Measurements from ENCODE around the gene PIGP.

PIGP gene

DNA sequence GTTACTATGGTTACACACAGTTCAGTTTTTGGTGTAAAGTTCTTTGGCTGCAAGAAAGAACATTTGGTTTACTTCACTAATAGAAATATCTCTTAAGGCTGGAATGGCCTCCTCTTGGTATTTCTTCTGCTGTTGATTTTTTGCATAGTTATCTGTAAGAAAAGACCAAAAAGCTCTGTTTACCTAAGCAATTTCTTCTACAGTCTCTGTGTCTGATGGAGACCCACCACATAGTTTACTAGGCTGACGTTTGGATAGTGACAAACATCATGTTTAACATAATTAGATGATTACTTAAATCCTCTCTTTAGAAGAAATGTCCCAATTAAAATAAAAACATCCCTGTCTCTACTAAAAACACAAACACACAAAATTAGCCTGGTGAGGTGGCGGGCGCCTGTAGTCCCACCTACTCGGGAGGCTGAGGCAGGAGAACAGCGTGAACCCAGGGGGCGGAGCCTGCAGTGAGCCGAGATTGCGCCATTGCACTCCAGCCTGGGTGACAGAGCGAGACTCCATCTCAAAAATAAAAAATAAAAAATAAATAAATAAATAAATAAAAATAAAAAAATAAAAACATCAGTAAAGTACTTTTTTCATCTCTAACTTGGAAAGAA, 7.2 kb downstream of the PIGP start:
- no peak overlapping the region for H3K4me3 ChIP-seq
- no peak for DNase-seq (ENCODE audit: low spot score)
- TF ChIP-seq, protein P1, sequence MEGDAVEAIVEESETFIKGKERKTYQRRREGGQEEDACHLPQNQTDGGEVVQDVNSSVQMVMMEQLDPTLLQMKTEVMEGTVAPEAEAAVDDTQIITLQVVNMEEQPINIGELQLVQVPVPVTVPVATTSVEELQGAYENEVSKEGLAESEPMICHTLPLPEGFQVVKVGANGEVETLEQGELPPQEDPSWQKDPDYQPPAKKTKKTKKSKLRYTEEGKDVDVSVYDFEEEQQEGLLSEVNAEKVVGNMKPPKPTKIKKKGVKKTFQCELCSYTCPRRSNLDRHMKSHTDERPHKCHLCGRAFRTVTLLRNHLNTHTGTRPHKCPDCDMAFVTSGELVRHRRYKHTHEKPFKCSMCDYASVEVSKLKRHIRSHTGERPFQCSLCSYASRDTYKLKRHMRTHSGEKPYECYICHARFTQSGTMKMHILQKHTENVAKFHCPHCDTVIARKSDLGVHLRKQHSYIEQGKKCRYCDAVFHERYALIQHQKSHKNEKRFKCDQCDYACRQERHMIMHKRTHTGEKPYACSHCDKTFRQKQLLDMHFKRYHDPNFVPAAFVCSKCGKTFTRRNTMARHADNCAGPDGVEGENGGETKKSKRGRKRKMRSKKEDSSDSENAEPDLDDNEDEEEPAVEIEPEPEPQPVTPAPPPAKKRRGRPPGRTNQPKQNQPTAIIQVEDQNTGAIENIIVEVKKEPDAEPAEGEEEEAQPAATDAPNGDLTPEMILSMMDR (IDR thresholded peaks at IDR 0.05) = no peak
- H3K27ac ChIP-seq = no peak overlapping the region

DNA sequence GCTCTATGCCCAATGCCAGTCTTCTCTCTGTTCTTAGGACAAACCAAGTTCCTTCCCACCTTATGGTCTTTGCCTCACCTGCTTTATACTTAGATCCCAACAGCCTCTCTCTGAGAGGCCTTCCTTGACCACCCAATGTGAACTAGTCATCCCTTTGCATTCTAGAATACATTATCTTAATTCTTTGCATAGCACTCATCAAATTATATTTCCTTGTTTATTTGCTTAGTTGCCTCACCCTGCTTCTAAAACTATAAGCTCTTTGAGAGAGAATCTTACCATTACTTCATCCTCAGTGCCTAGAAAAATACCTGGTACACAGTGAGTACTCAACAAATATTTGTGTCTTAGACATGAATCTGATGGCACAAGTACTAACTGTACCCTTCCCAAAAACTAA, 8.0 kb downstream of the PIGP start:
- Histone ChIP-seq H3K4me3 (no peak overlapping the region), H3K27ac (no peak overlapping the region)
- DNase-seq (ENCODE audit: low spot score) = no peak
- TF ChIP-seq, protein P1 (IDR thresholded peaks at IDR 0.05) = no peak

DNA sequence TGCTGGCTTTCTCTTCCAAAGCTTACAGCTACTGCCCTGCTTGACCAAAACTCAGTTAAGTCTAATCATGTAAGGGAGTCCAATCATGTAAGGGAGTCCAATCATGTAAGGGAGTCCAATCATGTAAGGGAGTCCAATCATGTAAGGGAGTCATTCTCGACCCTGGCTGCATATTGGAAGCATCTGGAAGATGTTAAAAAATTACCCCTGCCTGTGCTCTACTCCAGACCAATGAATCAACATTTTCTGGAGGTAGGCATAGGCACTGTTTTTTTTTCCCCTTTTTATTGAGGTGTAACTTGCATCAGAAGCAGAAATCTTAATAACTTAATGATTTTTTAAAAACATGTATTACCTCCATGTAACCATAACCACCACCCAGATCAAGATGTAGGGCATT, 9.4 kb downstream of the PIGP start:
- DNase-seq (ENCODE audit: low spot score) = no peak
- no peak overlapping the region for H3K4me3 ChIP-seq
- H3K27ac ChIP-seq = no peak overlapping the region
- TF ChIP-seq, protein P1 (IDR thresholded peaks at IDR 0.05) = no peak

DNA sequence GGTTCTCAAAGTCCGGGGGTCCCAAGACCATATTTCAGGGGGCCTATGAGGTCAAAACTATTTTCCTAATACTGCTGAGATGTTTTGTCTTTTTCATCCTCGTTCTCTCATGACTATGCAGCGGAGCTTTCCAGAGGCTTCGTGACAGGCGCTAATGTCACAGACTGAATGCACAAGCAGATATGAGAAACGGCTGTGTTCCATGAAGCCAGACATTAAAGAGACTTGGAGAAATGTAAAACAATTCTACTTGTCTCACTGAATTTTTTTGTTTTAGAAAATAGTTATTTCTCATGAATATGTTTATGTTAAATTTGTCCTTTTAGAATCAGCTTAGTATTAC, 10.3 kb downstream of the PIGP start:
- TF ChIP-seq, protein P1 (IDR thresholded peaks at IDR 0.05) = no peak
- no peak overlapping the region for H3K27ac ChIP-seq
- no peak for DNase-seq (ENCODE audit: low spot score)

DNA sequence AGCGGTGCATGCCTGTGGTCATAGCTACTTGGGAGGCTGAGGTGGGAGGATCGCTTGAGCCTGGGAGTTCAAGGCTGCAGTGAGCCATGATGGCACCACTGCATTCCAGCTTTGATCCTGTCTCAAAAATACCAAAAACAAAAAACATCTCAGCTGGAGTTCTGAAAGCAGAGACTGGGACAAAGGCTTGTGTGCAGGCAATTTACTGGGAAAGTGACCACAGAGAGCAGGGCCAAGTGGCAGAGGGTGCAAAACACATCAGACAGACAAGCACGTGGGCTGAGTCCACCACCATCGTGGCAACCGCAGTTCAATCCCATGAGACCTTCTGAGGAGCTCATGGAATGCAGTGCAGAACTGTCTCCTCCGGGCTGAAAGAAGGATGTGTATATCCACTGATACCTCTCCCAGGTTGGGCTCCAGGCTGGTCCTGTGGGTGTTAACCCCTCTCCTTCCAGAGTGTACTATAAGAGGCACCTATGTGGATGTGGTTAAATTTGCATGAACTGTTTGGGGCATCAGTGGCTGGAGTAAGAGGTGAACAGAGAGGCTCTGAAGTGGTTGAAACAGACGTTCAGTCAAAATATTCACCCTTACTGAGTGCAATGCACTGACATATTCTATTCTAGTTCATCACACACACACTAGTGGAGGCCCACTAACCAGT, 10.8 kb downstream of the PIGP start:
- DNase-seq (ENCODE audit: low spot score) = no peak
- no peak overlapping the region for H3K4me3 ChIP-seq
- no peak overlapping the region for H3K27ac ChIP-seq
- TF ChIP-seq, protein P1 (IDR thresholded peaks at IDR 0.05) = no peak

More for the DNA sequence above, 10.3 kb downstream of the PIGP start:
- H3K4me3 ChIP-seq = no peak overlapping the region

DNA sequence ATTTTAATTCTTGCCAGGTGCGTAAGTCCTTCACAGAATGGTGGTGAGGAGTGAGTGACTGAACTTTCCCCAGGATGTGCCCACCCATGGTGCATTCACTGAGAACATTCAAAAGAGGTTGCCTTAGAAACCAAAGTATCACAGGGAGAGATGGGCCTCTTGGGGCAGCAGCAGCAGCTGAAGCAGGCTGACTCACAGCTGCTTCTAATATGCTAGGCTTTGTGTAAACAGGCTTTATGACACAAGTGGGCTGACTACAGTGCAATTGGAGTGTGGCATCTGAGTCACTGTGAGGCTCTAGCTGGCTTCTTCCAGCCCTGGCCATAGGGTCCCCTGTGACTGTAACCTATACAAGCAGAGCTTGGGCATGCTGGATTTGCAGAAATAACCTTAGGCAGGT, 12.6 kb downstream of the PIGP start:
- Histone ChIP-seq H3K4me3 (no peak overlapping the region), H3K27ac (peak overlapping the region in 1 of 2 donors; percentile 35)
- DNase-seq (ENCODE audit: low spot score) = no peak
- TF ChIP-seq, protein P1 (IDR thresholded peaks at IDR 0.05) = no peak

DNA sequence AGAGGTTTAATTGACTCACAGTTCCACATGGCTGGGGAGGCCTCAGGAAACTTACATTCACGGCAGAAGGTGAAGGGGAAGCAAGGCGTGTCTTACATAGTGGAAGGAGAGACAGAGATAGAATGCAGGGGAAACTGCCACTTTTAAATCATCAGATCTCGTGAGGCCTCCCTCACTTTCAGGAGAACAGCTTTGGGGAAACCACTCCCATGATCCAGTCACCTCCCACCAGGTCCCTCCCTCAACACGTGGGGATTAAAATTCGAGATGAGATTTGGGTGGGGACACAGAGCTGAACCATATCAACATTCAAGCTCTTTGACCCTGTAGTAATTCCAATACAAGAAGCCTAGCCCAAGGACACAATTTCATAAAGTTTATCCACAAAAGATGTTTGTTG, 13.7 kb downstream of the PIGP start:
- Histone ChIP-seq H3K27ac (no peak overlapping the region), H3K4me3 (no peak overlapping the region)
- TF ChIP-seq, protein P1 (IDR thresholded peaks at IDR 0.05) = no peak
- no peak for DNase-seq (ENCODE audit: low spot score)

Measured in coronary artery (tissue), 2 donors.